ENCODE measurements around the gene NOS2. TPM values are rescaled to one million over a fixed set of nuclear protein-coding genes. Genes with fewer than 3 reads are reported as not detected.
"Not testable (repeated sequence)": the region's sequence is repeated elsewhere in the genome, so short reads cannot be mapped to it uniquely, and the experiment has no call there.

NOS2 gene
- total and polyA plus RNA-seq, 2 donors (not counting 1 experiment from before 2014, with no cell fraction given), result under 0.01 TPM; not detected in 1

GRCh38 chr17:27846042-27846655 is 45.8 kb upstream of the NOS2 start:
- TF ChIP-seq CTCF (conservative IDR thresholded peaks at IDR 0.05 in 1 of 2, IDR thresholded peaks at IDR 0.05 in 1 of 2; ENCODE audit: low read depth in 1 of 2, low read length in 2 of 2), result no peak
- no peak for TF ChIP-seq EZH2 (IDR thresholded peaks at IDR 0.05; ENCODE audit: low read length, missing control alignments)
- H3K36me3 ChIP-seq (ENCODE audit: control insufficient read depth, insufficient read depth, low read length), result no peaks in the 10 kb centered on the region
- no peak for DNase-seq (ENCODE audit: low read depth in 2 of 2)

GRCh38 chr17:27845264-27846041 is 45.1 kb upstream of the NOS2 start:
- H3K9ac ChIP-seq (ENCODE audit: insufficient read depth, low read length), result no peak overlapping the region
- no peaks in the 10 kb centered on the region for H3K4me1 ChIP-seq (ENCODE audit: control insufficient read depth, extremely low read depth, insufficient read depth, low read length)
- H3K27me3 ChIP-seq (ENCODE audit: control insufficient read depth, insufficient read depth, low read length), result no peaks in the 10 kb centered on the region
- no peak overlapping the region for H3K4me3 ChIP-seq (replicated peaks in 1 of 4; ENCODE audit: control extremely low read depth in 1 of 4, insufficient read depth in 1 of 4, low read depth in 3 of 4, low read length in 4 of 4)
- H3K36me3 ChIP-seq (ENCODE audit: control insufficient read depth, insufficient read depth, low read length), result no peaks in the 10 kb centered on the region
- H4K20me1 ChIP-seq (ENCODE audit: control insufficient read depth, extremely low read depth, insufficient read depth, low read length), result no peaks in the 10 kb centered on the region
- TF ChIP-seq CTCF (conservative IDR thresholded peaks at IDR 0.05 in 1 of 2, IDR thresholded peaks at IDR 0.05 in 1 of 2; ENCODE audit: low read depth in 1 of 2, low read length in 2 of 2) (no peak), EZH2 (IDR thresholded peaks at IDR 0.05; ENCODE audit: low read length, missing control alignments) (no peak)
- no peak overlapping the region for H3K27ac ChIP-seq (ENCODE audit: insufficient read depth, low read length)
- no peaks in the 10 kb centered on the region for H3K79me2 ChIP-seq (ENCODE audit: control insufficient read depth, insufficient read depth, low read length)
- no peaks in the 10 kb centered on the region for H3K9me3 ChIP-seq (ENCODE audit: control insufficient read depth, insufficient read depth, low read depth, low read length)
- H2AFZ ChIP-seq (ENCODE audit: low read length), result no peak overlapping the region
- DNase-seq (ENCODE audit: low read depth in 2 of 2), result no peak
- H3K4me2 ChIP-seq (ENCODE audit: extremely low read depth, insufficient read depth, low read length), result no peak overlapping the region

More at GRCh38 chr17:27846042-27846655, 45.8 kb upstream of the NOS2 start:
- H3K4me1 ChIP-seq (ENCODE audit: control insufficient read depth, extremely low read depth, insufficient read depth, low read length), result no peaks in the 10 kb centered on the region
- no peak overlapping the region for H3K27ac ChIP-seq (ENCODE audit: insufficient read depth, low read length)
- no peaks in the 10 kb centered on the region for H4K20me1 ChIP-seq (ENCODE audit: control insufficient read depth, extremely low read depth, insufficient read depth, low read length)
- no peak overlapping the region for H3K9ac ChIP-seq (ENCODE audit: insufficient read depth, low read length)
- no peak overlapping the region for H3K4me2 ChIP-seq (ENCODE audit: extremely low read depth, insufficient read depth, low read length)
- no peaks in the 10 kb centered on the region for H3K27me3 ChIP-seq (ENCODE audit: control insufficient read depth, insufficient read depth, low read length)
- H2AFZ ChIP-seq (ENCODE audit: low read length), result no peak overlapping the region
- H3K9me3 ChIP-seq (ENCODE audit: control insufficient read depth, insufficient read depth, low read depth, low read length), result no peaks in the 10 kb centered on the region
- H3K4me3 ChIP-seq (replicated peaks in 1 of 4; ENCODE audit: control extremely low read depth in 1 of 4, insufficient read depth in 1 of 4, low read depth in 3 of 4, low read length in 4 of 4), result no peak overlapping the region
- H3K79me2 ChIP-seq (ENCODE audit: control insufficient read depth, insufficient read depth, low read length), result no peaks in the 10 kb centered on the region

- Histone ChIP-seq H3K4me2 (ENCODE audit: extremely low read depth, insufficient read depth, low read length) (no peak overlapping the region), H3K4me1 (ENCODE audit: control insufficient read depth, extremely low read depth, insufficient read depth, low read length) (no peaks in the 10 kb centered on the region), H3K27me3 (ENCODE audit: control insufficient read depth, insufficient read depth, low read length) (no peaks in the 10 kb centered on the region), H3K9ac (ENCODE audit: insufficient read depth, low read length) (no peak overlapping the region), H3K9me3 (ENCODE audit: control insufficient read depth, insufficient read depth, low read depth, low read length) (no peaks in the 10 kb centered on the region), H3K4me3 (replicated peaks in 1 of 4; ENCODE audit: control extremely low read depth in 1 of 4, insufficient read depth in 1 of 4, low read depth in 3 of 4, low read length in 4 of 4) (no peak overlapping the region), H2AFZ (ENCODE audit: low read length) (no peak overlapping the region), H4K20me1 (ENCODE audit: control insufficient read depth, extremely low read depth, insufficient read depth, low read length) (no peaks in the 10 kb centered on the region), H3K79me2 (ENCODE audit: control insufficient read depth, insufficient read depth, low read length) (no peaks in the 10 kb centered on the region), H3K36me3 (ENCODE audit: control insufficient read depth, insufficient read depth, low read length) (no peaks in the 10 kb centered on the region), H3K27ac (ENCODE audit: insufficient read depth, low read length) (no peak overlapping the region)
- no peak for DNase-seq (ENCODE audit: low read depth in 2 of 2)
- TF ChIP-seq CTCF (conservative IDR thresholded peaks at IDR 0.05 in 1 of 2, IDR thresholded peaks at IDR 0.05 in 1 of 2; ENCODE audit: low read depth in 1 of 2, low read length in 2 of 2) (no peak), EZH2 (IDR thresholded peaks at IDR 0.05; ENCODE audit: low read length, missing control alignments) (no peak)
Observed at GRCh38 chr17:27840688-27841087, 40.4 kb upstream of the NOS2 start.

- H3K27me3 ChIP-seq (ENCODE audit: control insufficient read depth, insufficient read depth, low read length); H3K4me3 ChIP-seq (replicated peaks in 1 of 4; ENCODE audit: control extremely low read depth in 1 of 4, insufficient read depth in 1 of 4, low read depth in 3 of 4, low read length in 4 of 4); H2AFZ ChIP-seq (ENCODE audit: low read length); H3K4me1 ChIP-seq (ENCODE audit: control insufficient read depth, extremely low read depth, insufficient read depth, low read length); H3K9ac ChIP-seq (ENCODE audit: insufficient read depth, low read length); DNase-seq (ENCODE audit: low read depth in 2 of 2); H3K79me2 ChIP-seq (ENCODE audit: control insufficient read depth, insufficient read depth, low read length); H4K20me1 ChIP-seq (ENCODE audit: control insufficient read depth, extremely low read depth, insufficient read depth, low read length); H3K4me2 ChIP-seq (ENCODE audit: extremely low read depth, insufficient read depth, low read length); H3K27ac ChIP-seq (ENCODE audit: insufficient read depth, low read length); H3K36me3 ChIP-seq (ENCODE audit: control insufficient read depth, insufficient read depth, low read length); H3K9me3 ChIP-seq (ENCODE audit: control insufficient read depth, insufficient read depth, low read depth, low read length): not testable (repeated sequence)
Observed at GRCh38 chr17:27840406-27840678, 40.0 kb upstream of the NOS2 start.
